ENCODE data around the gene QSOX1.
"Not testable (repeated sequence)": the region's sequence is repeated elsewhere in the genome, so short reads cannot be mapped to it uniquely, and the experiment has no call there.

The QSOX1 gene
- total RNA-seq = 25.9 to 41.4 (median 35.4) reads per million in 3 experiments

DNA sequence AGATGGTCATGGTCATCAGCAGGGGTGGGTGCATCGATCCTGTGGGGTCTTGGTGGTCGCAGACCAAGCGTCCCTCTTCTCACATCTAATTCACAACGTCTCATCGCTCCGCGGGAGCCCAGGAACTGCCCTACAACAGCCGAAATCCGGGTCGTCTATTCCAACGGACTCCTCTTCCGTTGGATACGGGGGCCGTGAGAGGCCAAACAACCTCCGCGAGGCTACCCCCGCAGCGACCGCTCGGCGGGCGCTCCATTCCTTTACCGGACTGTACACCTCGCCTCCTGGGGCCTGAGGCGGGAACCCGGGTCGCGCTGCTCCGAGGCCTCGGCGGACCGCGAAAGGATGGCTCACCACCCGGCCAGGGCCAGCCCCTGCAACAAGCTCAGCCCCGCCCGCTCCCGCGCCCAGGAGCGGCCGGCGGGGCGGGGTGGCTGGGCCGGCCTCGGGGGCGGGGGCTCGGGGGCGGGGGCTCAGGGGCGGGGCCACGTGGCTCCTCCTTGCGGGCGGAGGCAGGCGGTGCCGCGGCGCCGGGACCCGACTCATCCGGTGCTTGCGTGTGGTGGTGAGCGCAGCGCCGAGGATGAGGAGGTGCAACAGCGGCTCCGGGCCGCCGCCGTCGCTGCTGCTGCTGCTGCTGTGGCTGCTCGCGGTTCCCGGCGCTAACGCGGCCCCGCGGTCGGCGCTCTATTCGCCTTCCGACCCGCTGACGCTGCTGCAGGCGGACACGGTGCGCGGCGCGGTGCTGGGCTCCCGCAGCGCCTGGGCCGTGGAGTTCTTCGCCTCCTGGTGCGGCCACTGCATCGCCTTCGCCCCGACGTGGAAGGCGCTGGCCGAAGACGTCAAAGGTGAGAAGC, at the start of gene QSOX1:
QSOX1 (plus strand) TSS at position 545 of the 857 bp plus-strand sequence; CDS start at position 584, 39 bp downstream.
- DNase-seq = peak; percentile 87

- DNase-seq = no peak
Measured at GRCh38 chr1:180112091-180112490, 42.6 kb upstream of the QSOX1 start.

DNA sequence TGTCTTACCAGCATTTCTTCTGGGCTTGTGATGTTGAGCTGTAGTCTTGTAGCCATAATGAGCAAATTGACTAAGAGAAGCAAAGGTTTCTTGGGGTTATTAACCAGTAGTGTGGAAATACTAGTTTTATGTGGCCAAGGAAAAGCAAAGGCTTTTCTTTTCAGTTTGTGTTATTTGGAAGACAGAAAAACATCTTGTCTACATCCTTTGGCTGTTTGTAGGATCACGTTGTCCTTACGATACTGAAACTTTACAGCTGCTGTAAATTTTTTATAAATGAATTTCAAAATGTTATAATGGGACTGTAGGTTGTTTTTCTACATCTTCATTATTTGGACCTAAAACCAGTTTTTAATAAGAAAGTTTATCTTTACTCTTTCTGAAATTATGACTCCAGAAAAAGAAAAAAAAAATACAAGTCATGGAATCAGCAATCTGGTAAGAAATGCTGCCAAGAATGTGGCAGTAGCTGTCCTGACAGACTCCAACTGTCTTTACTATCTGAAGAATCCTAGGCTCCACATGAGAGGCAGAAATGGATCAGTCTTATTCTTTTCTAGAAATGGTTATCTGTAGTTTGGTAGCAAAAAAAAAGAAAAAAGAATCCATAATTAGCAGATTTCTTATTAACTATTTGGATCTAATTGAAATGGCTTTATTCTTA, 41.6 kb upstream of the QSOX1 start:
- DNase-seq = no peak

DNA sequence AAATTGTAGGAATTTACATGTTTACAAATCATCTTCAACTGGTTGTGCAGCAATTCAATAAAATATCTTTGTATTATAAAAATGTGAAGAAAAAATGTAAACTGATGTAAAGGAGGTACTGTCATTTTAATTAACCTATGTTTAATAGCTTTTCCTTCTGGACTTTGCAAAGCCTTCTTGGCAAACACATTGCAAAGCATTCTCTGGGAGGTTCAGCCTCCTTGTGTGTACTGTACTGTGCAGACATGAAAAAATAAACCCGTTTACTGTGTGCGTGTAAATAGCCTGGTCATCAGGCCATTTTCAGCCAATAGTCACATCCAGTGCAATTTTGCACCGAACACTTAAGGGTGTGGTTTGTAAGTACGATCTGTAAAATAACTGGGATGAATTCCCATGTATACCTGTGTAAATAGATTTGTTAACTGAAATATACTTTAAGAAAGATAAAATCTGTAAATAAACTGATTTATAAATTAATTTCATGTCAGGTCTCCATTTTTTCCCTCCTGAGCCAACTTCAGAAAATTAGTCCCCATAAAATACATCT, 40.2 kb upstream of the QSOX1 start:
- DNase-seq = no peak

DNA sequence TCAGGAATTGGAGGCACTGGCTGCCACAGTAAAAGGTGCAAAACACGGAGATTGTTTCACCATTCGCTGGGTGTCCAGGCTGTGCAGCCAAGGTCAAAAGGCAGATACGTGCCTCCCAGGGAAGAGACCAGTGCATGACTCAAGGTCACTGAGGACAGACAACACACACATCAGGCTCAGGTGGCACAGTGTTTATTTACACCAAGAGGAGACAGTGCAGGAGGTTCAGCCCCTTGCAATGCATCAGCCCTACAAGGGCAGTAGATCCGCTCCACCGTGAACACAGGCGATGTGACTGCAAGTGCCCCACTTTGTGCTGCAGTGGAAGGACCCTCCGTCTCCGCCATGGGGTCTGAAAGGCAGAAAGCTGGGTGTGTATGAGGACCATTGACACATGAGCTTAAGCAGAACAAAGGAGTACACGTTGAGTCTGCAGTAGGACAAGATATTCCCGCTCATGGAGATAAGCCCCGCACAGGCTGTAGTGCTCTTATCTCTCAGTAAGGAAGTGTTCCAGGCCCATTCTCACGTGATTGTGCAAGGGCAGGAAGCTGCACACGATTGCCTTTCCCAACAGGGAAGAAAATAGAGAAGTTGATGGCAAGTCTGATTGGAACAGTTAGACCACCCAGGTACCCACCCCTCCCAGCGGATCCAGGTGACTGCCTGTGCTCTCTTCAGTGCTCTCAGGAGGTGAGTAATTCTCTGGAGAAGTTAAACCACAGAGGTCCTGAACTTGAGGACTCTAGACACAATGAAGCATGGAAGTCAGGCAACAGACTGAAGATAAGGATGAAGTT, 37.5 kb upstream of the QSOX1 start:
- no peak for DNase-seq

- DNase-seq = no peak
Measured at GRCh38 chr1:180117764-180118116, 36.9 kb upstream of the QSOX1 start.

GRCh38 chr1:180119837-180120236, 34.8 kb upstream of the QSOX1 start:
- DNase-seq = no peak

DNA sequence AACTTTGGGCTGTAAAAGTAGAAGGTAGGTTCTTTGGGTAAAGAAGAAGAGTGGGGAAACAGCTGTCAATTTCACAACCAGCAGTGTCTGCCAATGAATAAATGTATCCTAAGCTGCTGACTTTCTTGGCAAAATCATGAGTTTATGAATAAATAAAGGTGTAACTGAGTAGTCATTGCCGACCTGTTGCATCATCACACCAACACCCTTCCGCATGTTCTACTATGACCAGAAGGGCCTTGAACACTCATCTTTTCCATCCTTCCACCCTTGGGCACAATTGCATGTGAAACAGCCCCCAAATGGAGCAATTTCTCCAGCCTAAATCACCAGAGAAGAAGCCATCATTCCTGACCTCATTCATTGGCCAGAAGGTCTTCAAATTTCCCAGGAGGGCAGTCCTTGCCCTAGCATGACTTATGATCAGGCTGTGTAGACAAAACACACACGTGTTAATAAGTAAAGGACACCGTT, 31.2 kb upstream of the QSOX1 start:
- DNase-seq = no peak

DNA sequence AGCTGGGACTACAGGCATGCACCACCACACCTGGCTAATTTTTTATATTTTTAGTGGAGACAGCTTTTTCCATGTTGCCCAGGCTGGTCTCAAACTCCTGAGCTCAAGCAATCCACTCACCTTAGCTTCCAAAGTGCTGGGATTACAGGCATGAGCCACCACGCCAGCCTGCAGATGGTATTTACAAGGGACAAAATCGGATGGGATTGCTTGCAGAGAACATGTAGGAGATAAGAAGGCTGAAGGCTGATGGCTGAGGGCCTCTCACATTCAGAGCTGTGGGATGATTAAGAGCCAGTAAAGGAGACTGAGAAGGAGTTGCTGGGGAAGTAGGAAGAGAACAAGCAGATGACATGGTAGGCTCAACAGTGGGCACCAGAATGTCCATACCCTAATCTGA, 24.0 kb upstream of the QSOX1 start:
- no peak for DNase-seq

DNA sequence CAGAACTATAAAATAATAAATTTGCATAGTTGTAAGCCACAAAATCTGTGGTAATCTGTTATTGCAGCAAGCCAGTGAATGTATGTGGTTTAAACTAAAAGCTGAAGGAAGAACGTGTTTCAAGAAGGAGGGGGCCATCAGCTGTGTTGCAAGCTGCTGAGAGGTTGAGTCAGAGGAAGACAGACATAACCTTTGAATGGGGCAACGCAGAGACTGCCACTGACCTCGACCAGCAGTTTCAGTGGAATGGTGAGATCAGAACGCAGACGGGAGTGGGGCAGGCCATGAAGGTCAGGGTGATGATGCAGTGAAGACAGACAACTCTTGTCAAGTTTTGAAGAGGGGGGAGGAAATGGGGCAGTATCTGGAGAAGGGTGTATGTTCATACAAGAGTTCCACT, 23.2 kb upstream of the QSOX1 start:
- no peak for DNase-seq

GRCh38 chr1:180133193-180133592, 21.5 kb upstream of the QSOX1 start:
- no peak for DNase-seq

GRCh38 chr1:180133688-180134087, 21.0 kb upstream of the QSOX1 start:
- DNase-seq = not testable (repeated sequence)

GRCh38 chr1:180135535-180135934, 19.1 kb upstream of the QSOX1 start:
- no peak for DNase-seq

DNA sequence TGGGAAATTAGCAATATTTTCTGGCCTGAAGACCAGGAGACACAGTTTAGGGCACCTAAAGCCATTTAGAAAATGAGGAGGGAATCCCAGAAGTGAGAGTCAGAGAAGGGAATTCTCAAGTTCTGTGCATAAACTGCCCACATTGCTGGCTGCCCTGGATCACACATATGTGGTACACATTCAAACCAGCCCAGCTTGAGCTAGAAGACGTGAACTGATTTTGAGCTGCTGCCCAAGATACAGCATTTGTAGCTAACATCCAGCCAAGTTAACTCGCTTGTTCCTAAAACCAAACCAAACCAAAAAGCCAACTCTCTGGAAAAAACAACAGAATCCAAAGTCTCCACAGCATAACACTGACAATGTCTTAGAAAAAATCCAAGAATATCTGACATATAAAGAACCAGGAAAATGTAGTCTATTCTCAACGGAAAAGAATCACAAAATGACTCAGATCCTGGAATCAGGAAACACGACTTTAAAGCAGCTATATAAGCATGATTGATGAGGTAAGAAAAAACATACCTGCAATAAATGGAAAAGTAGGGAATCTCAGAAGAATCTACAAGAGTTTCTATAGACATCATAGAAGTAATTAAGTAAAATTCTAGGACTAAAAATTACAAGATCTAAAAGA, 18.2 kb upstream of the QSOX1 start:
- DNase-seq = no peak

DNA sequence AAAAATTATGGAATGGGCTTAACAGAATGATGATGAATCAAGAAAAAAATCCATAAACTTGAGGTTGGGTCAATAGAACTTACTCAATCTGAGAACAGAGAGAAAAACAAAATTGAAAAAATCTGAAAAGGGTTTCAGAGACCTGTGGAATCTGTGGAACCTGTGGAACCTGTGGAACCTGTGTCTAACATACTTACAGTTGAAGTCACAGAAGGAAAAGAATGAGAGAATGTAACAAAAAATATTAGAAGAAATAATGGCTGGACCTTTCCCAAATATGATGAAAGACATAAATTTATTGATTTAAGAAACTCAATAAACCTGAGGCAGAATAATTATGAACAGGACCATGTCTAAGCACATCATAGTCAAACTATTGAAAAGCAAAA, 17.7 kb upstream of the QSOX1 start:
- no peak for DNase-seq

GRCh38 chr1:180137776-180138175, 16.9 kb upstream of the QSOX1 start:
- no peak for DNase-seq

DNA sequence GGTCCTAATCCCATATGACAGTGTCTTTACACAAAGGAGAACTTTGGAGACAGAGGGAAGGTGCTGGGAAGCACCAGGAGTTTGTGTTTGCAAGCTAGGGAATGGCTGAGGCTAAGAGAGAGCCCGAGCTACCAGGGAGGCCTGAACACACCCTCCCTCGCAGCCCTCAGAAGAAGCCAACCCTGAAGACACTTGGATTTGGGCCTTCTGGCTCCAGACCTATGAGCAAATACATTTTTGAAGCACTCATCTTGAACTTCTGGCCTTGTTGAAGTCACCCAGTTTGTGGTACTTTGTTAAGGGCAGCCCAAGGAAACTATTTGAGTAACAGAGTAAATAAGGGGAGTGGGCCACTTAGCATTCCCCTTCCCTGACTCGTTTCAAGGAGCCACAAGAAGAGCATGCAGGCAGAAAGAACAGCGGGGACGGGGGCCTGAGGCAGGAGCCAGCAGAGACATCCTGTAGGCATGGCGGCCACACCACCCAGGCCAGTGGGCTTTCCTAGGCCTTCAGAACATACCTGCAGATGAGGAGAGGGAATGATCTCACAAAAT, 13.2 kb upstream of the QSOX1 start:
- DNase-seq = no peak

- DNase-seq = no peak
Measured at GRCh38 chr1:180143359-180143758, 11.3 kb upstream of the QSOX1 start.

DNA sequence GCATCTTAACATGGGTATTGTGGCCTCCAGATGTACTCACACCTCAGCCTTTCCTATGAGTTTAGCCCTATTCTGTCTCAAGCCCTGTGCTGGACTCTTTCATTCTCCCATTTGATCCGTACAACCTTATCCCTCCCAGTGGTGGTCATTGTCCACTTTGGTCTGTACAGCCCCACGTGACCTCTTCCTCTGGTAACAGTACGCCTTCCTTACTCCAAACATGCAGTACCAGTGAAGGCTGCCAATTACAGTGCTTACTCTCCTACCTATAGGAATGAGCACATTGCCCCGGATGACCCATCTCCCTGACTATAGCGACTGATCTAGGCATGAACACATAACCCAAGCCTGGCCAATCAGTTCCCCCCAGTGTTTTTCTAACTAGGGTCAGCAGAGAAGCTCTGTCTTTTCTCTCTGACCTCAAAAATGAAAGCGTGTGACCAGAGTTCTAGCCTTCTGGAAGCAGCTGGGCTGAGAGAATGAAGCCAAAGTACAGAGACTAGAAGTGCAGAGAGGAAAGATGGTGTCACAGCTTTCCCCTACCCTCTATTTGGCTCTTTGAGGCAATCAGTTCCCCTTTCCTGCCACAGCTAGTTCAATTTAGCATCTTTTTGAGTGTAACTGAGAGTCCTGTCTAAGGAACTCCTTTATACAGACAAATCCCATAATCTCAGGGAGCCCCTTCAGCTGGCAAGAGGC, 9.9 kb upstream of the QSOX1 start:
- no peak for DNase-seq

- no peak for DNase-seq
Measured at GRCh38 chr1:180145446-180145845, 9.2 kb upstream of the QSOX1 start.

- no peak for DNase-seq
Measured at GRCh38 chr1:180150982-180151381, 3.7 kb upstream of the QSOX1 start.

GRCh38 chr1:180151508-180151907, 3.2 kb upstream of the QSOX1 start:
- DNase-seq = no peak
